Dedifferentiated amniotic fluid mesenchymal stem cell (primary cell): ENCODE data around the gene BRCA1.
A peak's percentile ranks its signal among the peaks of the same experiment; 100 is the strongest.

Experiments
- DNase-seq: peaks from one replicate; pipeline ENCODE4 v3.0.0-alpha.2; 2016; ENCODE audit errors: extremely low spot score

Gene BRCA1

GRCh38 chr17:43025290-43025657 lies 99.9 kb downstream of the BRCA1 start:
- DNase-seq, result no peak

DNA sequence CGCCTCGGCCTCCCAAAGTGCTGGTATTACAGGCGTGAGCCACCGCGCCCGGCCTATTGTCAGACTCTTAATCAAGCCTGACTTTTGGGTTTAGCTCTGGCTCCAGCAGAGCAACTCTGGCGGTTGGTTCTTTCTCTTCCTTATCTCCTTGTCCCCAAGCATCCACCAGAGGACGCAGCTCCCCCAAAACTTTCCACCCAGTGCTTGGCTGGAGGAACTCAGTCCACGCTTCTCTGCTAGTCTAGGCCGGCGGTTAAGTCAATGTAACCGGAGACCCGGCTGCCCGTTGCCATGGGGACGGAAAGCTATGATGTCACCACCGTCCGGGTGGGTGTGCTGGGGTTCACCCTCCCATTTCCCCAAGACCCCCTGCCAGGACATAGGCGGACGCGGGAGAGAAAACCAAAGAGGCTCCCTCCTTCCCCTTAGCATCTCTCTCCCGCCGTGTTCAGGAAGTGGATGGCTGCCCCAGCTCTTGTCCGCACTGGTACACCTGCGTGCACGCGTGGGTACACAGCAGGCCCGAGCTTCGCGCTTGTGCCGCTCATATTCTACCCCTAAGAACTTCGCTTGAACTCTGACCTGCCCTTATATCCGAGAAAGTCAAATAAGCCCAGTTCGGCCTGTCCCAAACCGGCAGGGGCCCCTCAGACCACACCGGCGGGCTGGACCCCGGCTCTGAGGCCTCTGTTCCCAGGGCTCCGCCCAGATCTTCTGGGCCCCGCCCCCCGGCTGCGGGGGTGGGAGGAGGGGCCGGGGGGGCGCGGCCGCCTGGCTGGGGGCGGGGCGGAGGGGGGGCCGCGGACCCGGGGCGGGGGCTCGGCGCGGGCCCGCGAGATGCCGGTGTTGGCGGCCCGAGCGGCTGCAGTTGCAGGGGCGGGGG lies 100.5 kb downstream of the BRCA1 start, which contains the start of gene RND2:
TSS of gene RND2 (plus strand) at position 825 of the 883 bp plus-strand sequence. CDS start 117 bp downstream, outside the sequence.
- DNase-seq, result peak; percentile 96

DNA sequence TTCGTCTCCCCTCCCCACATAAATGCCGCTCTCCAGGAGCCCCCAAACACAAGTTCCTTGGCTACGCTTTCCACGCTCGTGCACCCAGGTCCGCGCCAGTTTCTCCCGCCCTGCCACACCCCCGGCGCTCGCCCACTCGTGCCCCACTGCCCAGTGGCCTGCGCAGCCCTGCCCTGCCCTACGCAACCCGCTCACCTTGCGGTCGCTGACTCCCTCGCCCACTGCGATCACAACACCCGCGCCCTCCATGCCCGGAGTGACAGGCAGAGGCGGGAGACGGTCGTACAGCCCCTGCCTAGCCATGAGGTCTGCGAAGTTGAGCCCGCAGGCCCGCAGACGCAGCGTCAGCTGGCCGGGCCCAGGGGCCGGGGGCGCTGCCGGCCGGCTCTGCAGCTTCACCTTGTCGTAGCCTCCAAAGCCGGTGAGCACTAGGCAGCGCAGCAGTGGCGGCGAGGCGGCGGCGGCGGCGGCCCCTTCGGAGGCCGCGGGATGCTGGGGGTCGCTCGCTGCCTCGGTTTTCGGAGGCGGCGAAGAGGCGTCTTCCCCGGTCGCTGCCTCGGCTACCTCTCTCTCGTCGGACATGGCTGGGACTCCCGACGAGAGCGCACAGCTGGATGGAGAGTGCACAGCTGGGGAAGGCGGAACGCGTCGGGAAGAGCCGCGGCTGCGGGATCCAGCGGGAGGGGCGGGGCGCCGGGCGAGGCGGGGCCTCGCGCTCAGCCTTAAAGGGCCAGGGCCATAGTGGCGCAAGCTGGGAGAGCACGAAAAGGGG lies 103.2 kb downstream of the BRCA1 start, which contains the start of gene VAT1:
TSS of gene VAT1 (minus strand) at position 645 of the 772 bp plus-strand sequence. CDS start at position 582, 63 bp downstream.
- peak; percentile 54 for DNase-seq

DNA sequence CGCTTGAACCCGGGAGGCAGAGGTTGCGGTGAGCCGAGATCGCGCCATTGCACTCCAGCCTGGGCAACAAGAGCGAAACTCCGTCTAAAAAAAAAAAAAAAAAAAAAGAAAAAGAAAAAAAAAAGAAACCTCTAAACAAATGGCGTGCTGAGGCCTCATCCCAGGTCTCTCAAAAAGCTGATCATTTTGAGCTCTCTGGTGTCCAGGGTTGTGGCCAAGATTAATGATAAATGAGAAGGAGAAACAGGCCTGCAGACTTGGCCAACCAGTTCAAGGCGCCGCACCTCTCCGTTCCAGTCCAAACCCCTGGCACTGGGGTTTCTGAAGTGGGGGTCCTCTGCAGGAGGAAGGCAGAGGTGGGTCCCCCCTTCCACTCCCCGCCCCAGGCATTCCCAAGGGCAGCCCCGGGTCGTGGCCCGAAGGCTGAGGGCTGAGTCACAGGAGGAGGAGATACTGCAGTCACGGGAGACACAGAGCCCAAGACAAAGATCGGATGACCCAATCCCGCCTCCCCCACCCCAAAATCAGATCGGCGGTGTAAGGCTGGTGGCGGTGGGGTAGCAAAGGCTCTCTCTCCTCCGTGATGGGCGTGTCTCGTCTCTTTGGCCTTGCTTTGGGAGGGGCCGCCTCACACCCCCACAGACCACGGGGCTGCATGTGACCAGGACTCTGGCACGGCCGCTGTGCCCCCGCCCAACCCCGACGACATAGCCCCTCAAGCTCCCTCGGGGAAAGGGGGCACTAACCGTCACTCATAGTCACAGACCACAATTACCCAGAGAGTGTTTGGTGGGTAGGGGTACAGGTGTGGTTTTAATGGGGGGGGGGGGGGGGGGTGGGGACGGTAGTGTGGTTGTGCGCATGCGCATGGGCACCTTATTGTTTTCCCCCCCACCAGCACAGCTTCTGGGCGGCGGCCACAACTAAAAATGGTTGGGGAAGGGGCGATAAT lies 104.1 kb downstream of the BRCA1 start:
- peak; percentile 57 for DNase-seq

DNA sequence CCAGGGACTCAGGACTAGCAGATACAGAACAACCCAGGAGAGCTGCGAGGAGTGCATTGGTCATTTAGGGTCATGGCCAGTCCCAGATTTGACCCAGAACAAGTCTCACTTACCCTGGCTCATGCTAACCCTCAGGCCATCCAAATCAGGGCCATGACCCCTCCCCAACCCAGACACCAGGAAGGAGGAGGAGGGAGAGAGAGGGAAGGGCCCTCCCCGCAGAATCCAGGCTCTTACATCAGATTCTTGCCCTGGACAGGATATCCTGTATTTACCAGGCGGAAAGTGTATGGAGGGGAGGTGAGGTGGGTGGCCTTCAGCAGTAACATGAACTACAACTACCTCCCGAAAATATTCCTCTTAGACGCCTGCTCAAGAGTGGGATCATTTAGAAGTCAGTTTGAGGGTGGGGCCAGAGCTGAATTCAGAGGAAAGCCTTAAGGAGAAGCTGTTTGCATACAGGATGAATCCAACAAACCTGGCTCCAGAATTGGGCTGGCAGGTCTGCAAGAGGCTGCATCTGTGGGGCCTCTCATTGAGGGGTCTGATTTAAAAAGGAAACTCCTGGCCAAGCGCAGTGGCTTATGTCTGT lies 105.0 kb downstream of the BRCA1 start:
- DNase-seq, result no peak

GRCh38 chr17:43019418-43019817 lies 105.7 kb downstream of the BRCA1 start:
- DNase-seq, result no peak

DNA sequence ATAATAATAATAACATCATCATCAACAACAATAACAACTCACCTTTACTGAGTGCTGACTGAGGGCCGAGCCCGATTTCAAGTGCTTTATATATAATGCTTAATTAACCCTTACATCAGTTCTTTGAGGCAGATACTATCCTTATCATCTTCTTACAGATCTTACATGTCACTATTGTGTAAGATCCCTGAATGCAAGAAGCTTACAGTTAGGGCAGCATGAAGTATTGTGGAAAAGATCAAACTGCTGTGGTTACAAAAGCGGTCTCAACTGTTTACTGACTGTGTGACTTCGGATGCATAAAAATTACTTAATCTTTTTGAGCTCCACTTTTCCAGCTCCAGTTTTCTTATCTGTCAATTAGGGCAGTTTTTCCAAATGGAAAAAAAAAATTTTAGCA lies 106.2 kb downstream of the BRCA1 start:
- DNase-seq, result no peak

DNA sequence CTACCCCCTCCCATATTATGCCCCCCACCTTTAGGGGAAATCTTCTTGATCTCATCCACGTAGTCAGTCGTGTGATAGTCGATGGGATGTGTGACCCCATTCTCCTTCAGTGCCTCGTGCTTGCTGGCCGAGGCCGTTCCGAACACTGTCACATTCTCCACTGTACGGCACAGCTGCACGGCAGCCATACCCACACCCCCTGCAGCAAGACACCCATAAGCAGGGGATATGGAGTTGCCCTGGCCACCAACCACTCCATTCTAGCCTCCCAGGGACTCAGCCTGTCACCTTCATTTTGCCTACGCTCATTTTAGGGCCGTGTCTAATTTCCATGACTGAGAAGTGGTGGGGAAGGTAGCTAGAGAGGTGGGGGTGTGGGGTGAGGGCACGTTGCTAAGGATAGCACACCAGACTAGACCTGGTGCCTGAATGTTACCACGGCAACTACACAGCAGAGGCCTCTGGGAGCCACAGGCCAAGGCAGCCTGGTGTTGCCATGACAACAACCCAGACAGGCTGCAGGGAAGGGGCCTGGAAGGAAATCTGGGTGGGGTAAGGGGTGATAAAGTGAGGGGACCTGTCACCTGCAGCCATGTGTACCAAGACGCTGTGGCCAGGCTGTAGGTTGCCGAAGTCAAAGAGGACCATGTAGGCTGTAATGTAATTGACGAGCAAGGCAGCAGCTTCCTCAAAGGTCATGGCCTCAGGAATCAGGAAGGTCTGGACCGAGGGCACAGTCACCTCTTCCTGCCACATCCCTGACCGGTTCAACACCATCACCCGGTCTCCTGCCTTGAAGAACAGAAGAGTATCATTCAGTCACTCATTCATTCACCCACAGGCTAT lies 106.9 kb downstream of the BRCA1 start:
- no peak for DNase-seq

- no peak for DNase-seq
These were observed 108.9 kb downstream of the BRCA1 start for GRCh38 chr17:43016216-43016615.

- DNase-seq, result no peak
These were observed 109.6 kb downstream of the BRCA1 start for GRCh38 chr17:43015579-43015978.

DNA sequence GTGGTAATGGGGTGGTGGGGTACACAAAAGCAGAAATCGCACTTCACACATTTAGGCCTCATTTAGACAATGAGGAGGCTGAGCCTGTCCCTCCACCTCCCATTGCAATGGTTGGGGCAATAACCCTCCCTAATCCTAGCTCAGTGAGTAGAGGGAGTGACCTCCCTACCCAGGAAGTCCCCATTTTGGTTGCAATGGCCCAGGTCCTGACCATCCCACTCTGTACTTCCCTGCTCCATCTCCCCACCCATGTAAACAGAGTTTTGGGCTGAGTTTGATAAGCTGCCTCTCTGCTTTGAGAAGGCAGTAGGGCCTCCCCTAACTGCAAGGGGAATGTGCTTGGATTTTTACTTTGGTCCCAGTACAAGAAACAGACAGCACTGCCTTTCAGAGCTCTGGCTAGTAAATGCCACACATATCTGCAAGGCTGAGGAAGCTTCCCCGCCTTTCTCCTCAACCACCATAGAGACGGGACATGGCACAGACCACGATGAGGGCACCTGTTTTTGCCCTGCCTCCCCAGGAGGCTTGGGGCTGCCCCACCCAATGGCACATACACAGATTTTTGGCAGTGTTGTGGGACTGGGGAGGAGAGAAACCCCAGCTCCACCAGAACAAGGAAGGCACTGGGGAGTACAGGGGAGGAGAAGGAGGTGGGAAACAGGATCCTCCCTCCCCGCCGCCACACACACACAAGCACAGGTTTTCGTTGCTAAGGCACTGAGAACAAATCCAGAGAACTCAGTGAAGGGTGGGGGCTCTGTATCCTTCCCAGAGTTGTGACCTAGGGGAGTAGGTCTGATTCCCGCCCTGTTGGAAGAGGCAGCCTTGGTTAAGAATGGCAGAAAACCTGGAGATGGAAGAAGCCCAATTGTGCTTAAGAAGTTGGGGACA lies 110.3 kb downstream of the BRCA1 start:
- DNase-seq, result no peak

GRCh38 chr17:43014020-43014648 lies 111.0 kb downstream of the BRCA1 start:
- DNase-seq, result no peak

- DNase-seq, result no peak
These were observed 111.9 kb downstream of the BRCA1 start for GRCh38 chr17:43013296-43013695.

- no peak for DNase-seq
These were observed 113.3 kb downstream of the BRCA1 start for GRCh38 chr17:43011728-43012472.

- no peak for DNase-seq
These were observed 114.4 kb downstream of the BRCA1 start for GRCh38 chr17:43010667-43011308.

GRCh38 chr17:43006639-43007551 lies 118.3 kb downstream of the BRCA1 start, which contains the start of gene IFI35:
IFI35 (plus strand) TSS chr17:43006784; CDS start chr17:43006948, 164 bp downstream.
- DNase-seq, result peak; percentile 61
